Measurements from ENCODE around the gene TRMT44. TPM values are rescaled to one million over a fixed set of nuclear protein-coding genes. Genes with fewer than 3 reads are reported as not detected.

Gene TRMT44
- total and polyA plus RNA-seq, 2 of the 13 experiments (the other 11 are each of a cell fraction or from before 2014, with no cell fraction given), result 5.8 to 8.6 TPM

GRCh38 chr4:8523175-8523574 lies 82.6 kb downstream of the TRMT44 start (continued):
- TF ChIP-seq ZBTB40 (IDR thresholded peaks at IDR 0.05) (no peak), ZBTB40 (CRISPR knock-in tag; IDR thresholded peaks at IDR 0.05) (no peak), ZSCAN21 (CRISPR knock-in tag; IDR thresholded peaks at IDR 0.05; ENCODE audit: borderline replicate concordance) (no peak), ZFP90 (CRISPR knock-in tag; IDR thresholded peaks at IDR 0.05; ENCODE audit: borderline replicate concordance) (no peak), ZFYVE20 (CRISPR knock-in tag; IDR thresholded peaks at IDR 0.05; ENCODE audit: borderline replicate concordance, low read depth) (no peak), ZNF34 (CRISPR knock-in tag; IDR thresholded peaks at IDR 0.05; ENCODE audit: borderline replicate concordance) (no peak), MIER3 (CRISPR knock-in tag; IDR thresholded peaks at IDR 0.05; ENCODE audit: borderline replicate concordance) (no peak), STAT5B (CRISPR knock-in tag; IDR thresholded peaks at IDR 0.05) (no peak), ZNF7 (CRISPR knock-in tag; IDR thresholded peaks at IDR 0.05) (no peak), ZNF562 (CRISPR knock-in tag; IDR thresholded peaks at IDR 0.05; ENCODE audit: borderline replicate concordance) (no peak), PAWR (CRISPR knock-in tag; IDR thresholded peaks at IDR 0.05; ENCODE audit: borderline replicate concordance) (no peak)
